WI38 (cell line): Measurements from ENCODE around the gene TRPC6.

Experiments used
- H3K4me3 ChIP-seq: 2 replicates; pipeline ENCODE4 v1.5.1; 2011; ENCODE audit warnings: low read depth, mild to moderate bottlenecking, control low read depth, low read length
- TF ChIP-seq, protein P1 (sequence below): IDR thresholded peaks from 2 replicates; pipeline ENCODE4 v1.5.1; 2012; ENCODE audit warnings: low read depth, mild to moderate bottlenecking, control low read depth, low read length

Gene TRPC6

DNA sequence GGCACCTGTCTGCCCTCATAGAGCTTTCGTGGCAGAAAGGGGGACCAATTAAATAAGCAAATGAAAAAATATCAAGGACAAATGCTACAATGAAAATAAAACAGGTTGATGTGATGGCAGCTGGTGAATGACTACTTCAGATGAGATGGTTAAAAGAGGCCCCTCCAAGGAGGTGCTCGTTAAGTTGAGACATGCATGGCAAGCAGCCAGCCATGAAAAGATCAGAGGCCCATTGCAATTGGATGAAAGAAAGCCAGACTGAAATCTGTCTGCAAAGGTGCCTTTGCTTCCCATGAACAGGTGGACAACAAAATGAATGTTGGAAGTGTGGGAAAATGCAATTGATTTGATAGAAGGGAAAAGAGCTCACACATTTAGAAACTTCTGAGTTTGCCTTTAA lies 848 bp upstream of the TRPC6 start:
- TF ChIP-seq, protein P1, sequence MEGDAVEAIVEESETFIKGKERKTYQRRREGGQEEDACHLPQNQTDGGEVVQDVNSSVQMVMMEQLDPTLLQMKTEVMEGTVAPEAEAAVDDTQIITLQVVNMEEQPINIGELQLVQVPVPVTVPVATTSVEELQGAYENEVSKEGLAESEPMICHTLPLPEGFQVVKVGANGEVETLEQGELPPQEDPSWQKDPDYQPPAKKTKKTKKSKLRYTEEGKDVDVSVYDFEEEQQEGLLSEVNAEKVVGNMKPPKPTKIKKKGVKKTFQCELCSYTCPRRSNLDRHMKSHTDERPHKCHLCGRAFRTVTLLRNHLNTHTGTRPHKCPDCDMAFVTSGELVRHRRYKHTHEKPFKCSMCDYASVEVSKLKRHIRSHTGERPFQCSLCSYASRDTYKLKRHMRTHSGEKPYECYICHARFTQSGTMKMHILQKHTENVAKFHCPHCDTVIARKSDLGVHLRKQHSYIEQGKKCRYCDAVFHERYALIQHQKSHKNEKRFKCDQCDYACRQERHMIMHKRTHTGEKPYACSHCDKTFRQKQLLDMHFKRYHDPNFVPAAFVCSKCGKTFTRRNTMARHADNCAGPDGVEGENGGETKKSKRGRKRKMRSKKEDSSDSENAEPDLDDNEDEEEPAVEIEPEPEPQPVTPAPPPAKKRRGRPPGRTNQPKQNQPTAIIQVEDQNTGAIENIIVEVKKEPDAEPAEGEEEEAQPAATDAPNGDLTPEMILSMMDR, result no peak
- H3K4me3 ChIP-seq, result no peak overlapping the region

- TF ChIP-seq, protein P1, result no peak
- peak overlapping the region; percentile 83 for H3K4me3 ChIP-seq
These were observed 315 bp upstream of the TRPC6 start for GRCh38 chr11:101584129-101584515.

GRCh38 chr11:101582989-101583250 lies 887 bp downstream of the TRPC6 start:
- TF ChIP-seq, protein P1, result no peak
- H3K4me3 ChIP-seq, result peak overlapping the region; percentile 83

DNA sequence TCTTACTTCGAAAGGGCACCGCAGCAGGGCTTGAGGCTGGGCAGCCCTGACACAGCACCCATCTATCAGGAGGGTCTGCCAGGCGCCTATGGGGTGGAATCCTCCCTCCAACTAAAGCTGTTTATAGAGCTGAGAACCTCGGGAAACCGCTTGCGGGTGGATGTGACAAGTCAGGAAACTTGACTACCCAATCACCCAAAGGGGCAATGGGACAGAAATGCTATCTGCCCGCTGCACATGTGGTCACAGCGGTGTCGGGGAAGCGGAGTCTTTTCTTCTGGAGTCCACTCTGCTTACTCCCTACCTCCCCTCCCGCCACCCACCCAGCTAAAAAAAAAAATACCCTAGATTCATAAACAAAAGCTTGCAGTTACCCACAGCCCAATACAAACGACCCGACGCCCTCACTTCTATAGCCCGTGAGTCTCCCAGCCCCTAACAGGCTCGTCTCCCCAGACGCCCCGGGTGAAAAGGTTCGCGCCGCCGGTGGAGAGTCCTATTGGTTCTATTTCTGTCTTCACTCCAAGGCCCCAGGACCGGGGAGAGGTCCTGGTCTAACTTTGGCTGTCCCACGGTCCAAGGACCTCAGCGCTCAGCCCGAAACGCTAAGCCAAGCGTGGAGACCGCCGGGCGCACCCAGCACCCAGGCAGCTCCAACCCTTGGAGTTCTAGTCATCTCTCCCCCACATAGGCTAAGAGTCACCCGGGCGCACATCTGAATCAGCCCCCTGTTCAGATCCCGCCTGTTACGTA lies 1.4 kb downstream of the TRPC6 start:
- peak overlapping the region; percentile 83 for H3K4me3 ChIP-seq
- TF ChIP-seq, protein P1, result no peak

DNA sequence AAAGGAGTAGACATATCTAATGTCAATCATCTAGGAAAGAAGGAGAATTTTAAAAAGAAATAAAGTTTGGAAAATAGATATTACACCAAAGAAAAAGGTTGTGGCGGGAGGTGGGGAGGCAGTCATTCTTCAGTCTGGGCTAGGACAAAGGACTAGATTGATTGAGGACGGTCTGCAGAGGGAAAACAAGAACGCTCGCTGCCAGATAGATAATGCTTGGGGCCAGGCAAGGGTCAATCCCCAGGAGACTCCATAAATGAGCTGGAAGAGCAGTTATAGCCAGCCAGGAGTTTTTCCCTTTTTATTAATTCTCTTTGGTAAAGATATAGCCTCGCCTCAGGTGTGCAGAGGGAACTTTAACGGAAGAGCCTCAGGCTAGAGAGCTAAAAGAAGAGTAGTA lies 6.3 kb downstream of the TRPC6 start:
- TF ChIP-seq, protein P1, result no peak

GRCh38 chr11:101576456-101576855 lies 7.4 kb downstream of the TRPC6 start:
- TF ChIP-seq, protein P1, result no peak
- H3K4me3 ChIP-seq, result no peak overlapping the region

More for the DNA sequence above, 6.3 kb downstream of the TRPC6 start:
- H3K4me3 ChIP-seq, result no peak overlapping the region

GRCh38 chr11:101574886-101575285 lies 8.9 kb downstream of the TRPC6 start:
- TF ChIP-seq, protein P1, result no peak
- H3K4me3 ChIP-seq, result no peak overlapping the region
